ENCODE measurements around the gene SSX3.
"Not testable (repeated sequence)": the region's sequence is repeated elsewhere in the genome, so short reads cannot be mapped to it uniquely, and the experiment has no call there.

DNA sequence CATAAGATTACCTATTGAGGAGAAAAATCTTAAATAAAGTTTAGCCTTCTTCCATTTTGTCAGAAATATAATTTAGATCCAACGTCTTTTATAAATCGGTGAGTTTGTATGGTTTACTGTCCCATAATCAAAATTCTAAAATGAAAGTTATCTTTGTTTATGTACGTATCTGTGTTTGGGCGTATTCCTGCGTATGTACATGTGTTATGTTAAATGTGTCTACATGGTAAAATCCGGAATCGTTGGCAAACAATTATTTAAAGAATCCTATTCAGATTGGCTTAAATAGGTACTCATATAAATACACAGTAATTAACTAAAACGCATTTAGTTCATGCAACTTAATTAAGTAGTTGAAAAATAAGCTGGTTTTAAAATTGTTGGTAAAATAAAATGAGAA, 13.9 kb upstream of the SSX3 start:
- not testable (repeated sequence) for TF ChIP-seq CTCF (IDR thresholded peaks at IDR 0.05); ZFX (IDR thresholded peaks at IDR 0.05; ENCODE audit: borderline replicate concordance)

All from 22Rv1 (cell line).